Left ventricle myocardium inferior (tissue), 1 donor: Measurements from ENCODE around the gene TMTC1. TPM values are rescaled to one million over a fixed set of nuclear protein-coding genes. Genes with fewer than 3 reads are reported as not detected.

ENCODE experiments used
- DNase-seq: peaks from one replicate; pipeline ENCODE4 v3.0.0-alpha.2; 2020
- H3K27ac ChIP-seq: fragments of 200-600 bp; replicated peaks from 2 replicates; pipeline ENCODE4 v1.8.0; 2021
- H3K27me3 ChIP-seq: fragments of 200-600 bp; 2 replicates; pipeline ENCODE4 v1.8.0; 2021; ENCODE audit warnings: low read depth
- H3K36me3 ChIP-seq: fragments of 200-600 bp; 2 replicates; pipeline ENCODE4 v1.8.0; 2021
- H3K4me1 ChIP-seq: fragments of 200-600 bp; 2 replicates; pipeline ENCODE4 v1.8.0; 2021
- H3K4me3 ChIP-seq: fragments of 200-600 bp; 2 replicates; pipeline ENCODE4 v1.8.0; 2021; ENCODE audit warnings: mild to moderate bottlenecking, moderate library complexity
- H3K9me3 ChIP-seq: fragments of 200-600 bp; replicated peaks from 2 replicates; pipeline ENCODE4 v1.8.0; 2021
- CTCF ChIP-seq: fragments of 200-600 bp; IDR thresholded peaks from 2 replicates; pipeline ENCODE4 v1.8.0; 2021; ENCODE audit warnings: antibody characterized with exemption, mild to moderate bottlenecking, borderline replicate concordance
- intact Hi-C: fragments of 100-400 bp; cut with micrococcal nuclease; formaldehyde crosslinking; loops from one replicate; pipeline ENCODE4 v1.11.0; 2022
- total RNA-seq: library from RNA; stranded (reverse); fragmentation: NEBNext Ultra II Directional; extraction: Animal tissue kit (Norgen Biotek cat#: 25700); gene quantifications from one replicate; pipeline ENCODE4 v1.2.1, GENCODE V29; 2021
- donor health status: DM: no; HTN: yes; CAD: no; lungs with severe emphysema.

The TMTC1 gene
- total RNA-seq, 1 donor from 2014 or later, result 38.4 TPM

- Histone ChIP-seq H3K27ac (peak overlapping the region; percentile 50), H3K27me3 (no peaks in the 10 kb centered on the region), H3K4me3 (no peak overlapping the region), H3K4me1 (peaks cover 22% of the 10 kb centered on the region), H3K9me3 (no peaks in the 10 kb centered on the region), H3K36me3 (peaks cover 18% of the 10 kb centered on the region)
- no peak for TF ChIP-seq CTCF
- DNase-seq, result no peak
- intact Hi-C loops, result no loop called here
Measured at GRCh38 chr12:29552994-29553748, 230.6 kb downstream of the TMTC1 start.

- Histone ChIP-seq H3K9me3 (no peaks in the 10 kb centered on the region), H3K27ac (peak overlapping the region; percentile 50), H3K4me3 (no peak overlapping the region), H3K27me3 (no peaks in the 10 kb centered on the region), H3K4me1 (peaks cover 26% of the 10 kb centered on the region), H3K36me3 (peaks cover 18% of the 10 kb centered on the region)
- DNase-seq, result peak; percentile 62
- peak; percentile 94 for TF ChIP-seq CTCF
- intact Hi-C loops, result no loop called here
Measured at GRCh38 chr12:29552324-29552927, 231.3 kb downstream of the TMTC1 start.

- H3K9me3 ChIP-seq, result no peaks in the 10 kb centered on the region
- no peak overlapping the region for H3K4me3 ChIP-seq
- no peak for TF ChIP-seq CTCF
- intact Hi-C loops, result no loop called here
- no peak overlapping the region for H3K27ac ChIP-seq
- DNase-seq, result no peak
- H3K27me3 ChIP-seq, result no peaks in the 10 kb centered on the region
- peaks cover 33% of the 10 kb centered on the region for H3K4me1 ChIP-seq
- H3K36me3 ChIP-seq, result peaks cover 14% of the 10 kb centered on the region
Measured at GRCh38 chr12:29551812-29552211, 231.9 kb downstream of the TMTC1 start.

GRCh38 chr12:29547864-29548263 is 235.9 kb downstream of the TMTC1 start:
- TF ChIP-seq CTCF, result no peak
- no peak overlapping the region for H3K4me3 ChIP-seq
- H3K27ac ChIP-seq, result no peak overlapping the region
- peaks cover 46% of the 10 kb centered on the region for H3K4me1 ChIP-seq
- no peaks in the 10 kb centered on the region for H3K27me3 ChIP-seq
- no peaks in the 10 kb centered on the region for H3K9me3 ChIP-seq
- intact Hi-C loops, result no loop called here
- no peak for DNase-seq
- H3K36me3 ChIP-seq, result no peaks in the 10 kb centered on the region

- H3K36me3 ChIP-seq, result no peaks in the 10 kb centered on the region
- intact Hi-C loops, result no loop called here
- no peak for DNase-seq
- no peak for TF ChIP-seq CTCF
- no peaks in the 10 kb centered on the region for H3K9me3 ChIP-seq
- peak overlapping the region; percentile 20 for H3K27ac ChIP-seq
- H3K4me1 ChIP-seq, result peaks cover 45% of the 10 kb centered on the region
- no peaks in the 10 kb centered on the region for H3K27me3 ChIP-seq
- H3K4me3 ChIP-seq, result no peak overlapping the region
Measured at GRCh38 chr12:29547151-29547632, 236.6 kb downstream of the TMTC1 start.
